Activated T-cell treated with anti-CD3 and anti-CD28 coated beads for 4 hours (primary cell): Measurements from ENCODE around the gene JCAD.
A peak's percentile ranks its signal among the peaks of the same experiment; 100 is the strongest.
"Not testable (repeated sequence)": the region's sequence is repeated elsewhere in the genome, so short reads cannot be mapped to it uniquely, and the experiment has no call there.

Experiments
- DNase-seq: peaks from one replicate; pipeline ENCODE4 v3.0.0-alpha.2; 2020

JCAD gene

DNA sequence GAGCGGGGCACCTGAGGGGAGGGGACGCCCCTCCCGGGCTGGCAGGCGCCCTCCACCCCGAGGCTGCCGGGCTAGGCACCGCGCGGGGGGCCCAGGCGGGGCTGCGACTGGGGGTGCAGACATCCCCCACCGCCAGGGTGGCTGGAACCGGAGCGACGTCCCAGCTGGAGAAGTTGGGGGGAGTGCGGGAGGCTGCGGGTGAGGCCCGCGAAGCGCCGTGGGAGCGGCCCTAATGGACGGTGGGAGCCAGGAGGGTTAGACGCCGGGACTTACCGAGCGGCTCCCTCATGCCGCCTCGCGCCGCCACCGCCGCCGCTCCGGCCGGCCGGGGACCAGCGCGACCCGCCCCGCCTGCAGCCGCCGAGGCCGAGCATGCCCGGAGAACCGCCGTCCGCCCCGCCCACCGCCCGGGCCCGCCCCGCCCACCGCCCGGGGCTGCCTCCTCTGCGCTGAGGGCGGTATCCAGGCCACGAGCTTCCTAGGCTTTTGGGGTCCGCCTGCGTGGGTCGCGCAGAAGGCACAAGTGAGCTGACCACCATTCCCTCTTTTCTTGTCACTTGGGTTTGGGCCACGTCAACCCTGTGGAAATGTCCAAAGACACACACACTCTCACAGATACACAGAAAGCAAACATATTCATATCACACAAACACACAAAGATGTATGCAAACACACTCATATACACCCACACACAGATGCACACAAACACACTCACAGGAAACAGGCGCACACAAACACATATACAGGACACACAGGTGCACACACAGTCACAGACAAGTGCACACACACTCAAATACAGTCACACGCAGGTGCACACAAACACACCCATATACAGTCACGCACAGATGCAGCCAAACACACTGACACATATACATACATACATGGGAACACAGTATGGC is at the start of gene JCAD:
JCAD (minus strand) TSS at position 378 of the 899 bp plus-strand sequence. CDS start 11,774 bp downstream, outside the sequence.
- DNase-seq: peak; percentile 35

DNA sequence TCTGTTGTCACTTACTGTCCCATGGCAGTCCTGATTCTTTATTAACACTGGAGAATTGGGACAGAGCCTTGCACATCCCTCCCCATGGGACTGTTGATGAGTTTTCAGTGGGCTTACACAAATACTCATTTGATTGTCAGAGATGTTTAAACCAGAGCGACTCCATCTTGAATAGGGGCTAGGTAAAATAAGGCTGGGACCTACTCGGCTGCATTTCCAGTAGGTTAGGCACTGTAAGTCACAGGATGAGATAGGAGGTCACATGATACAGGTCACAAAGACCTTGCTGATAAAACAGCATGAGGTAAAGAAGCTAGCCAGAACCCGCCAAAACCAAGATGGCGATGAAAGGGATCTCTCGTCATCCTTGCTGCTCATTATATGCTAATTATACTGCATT is 47.6 kb upstream of the JCAD start:
- DNase-seq: no peak

- DNase-seq: no peak
Observed at GRCh38 chr10:30103595-30104320, 44.4 kb upstream of the JCAD start.

- DNase-seq: not testable (repeated sequence)
Observed at GRCh38 chr10:30099706-30100105, 40.3 kb upstream of the JCAD start.

GRCh38 chr10:30099101-30099500 is 39.7 kb upstream of the JCAD start:
- DNase-seq: no peak

DNA sequence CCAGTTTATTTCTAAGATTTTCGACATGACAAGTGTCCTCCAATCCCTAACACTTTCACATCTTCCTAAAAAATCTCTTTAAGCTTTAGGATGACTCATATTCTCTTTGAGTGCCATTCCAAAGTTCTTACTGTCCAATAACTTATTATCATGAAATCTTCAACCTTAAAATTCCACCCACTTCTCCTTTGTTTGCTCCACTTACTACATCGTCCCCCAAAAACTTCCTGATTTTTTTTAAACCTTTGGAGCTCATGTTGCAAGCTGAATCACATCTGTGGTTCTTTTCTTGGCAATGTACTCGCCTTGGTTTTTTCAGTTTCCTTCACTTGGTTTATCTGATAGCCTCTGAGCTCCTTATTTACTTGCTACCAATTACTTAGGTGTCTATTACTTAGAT is 39.2 kb upstream of the JCAD start:
- DNase-seq: no peak

GRCh38 chr10:30096564-30096963 is 37.2 kb upstream of the JCAD start:
- no peak for DNase-seq

DNA sequence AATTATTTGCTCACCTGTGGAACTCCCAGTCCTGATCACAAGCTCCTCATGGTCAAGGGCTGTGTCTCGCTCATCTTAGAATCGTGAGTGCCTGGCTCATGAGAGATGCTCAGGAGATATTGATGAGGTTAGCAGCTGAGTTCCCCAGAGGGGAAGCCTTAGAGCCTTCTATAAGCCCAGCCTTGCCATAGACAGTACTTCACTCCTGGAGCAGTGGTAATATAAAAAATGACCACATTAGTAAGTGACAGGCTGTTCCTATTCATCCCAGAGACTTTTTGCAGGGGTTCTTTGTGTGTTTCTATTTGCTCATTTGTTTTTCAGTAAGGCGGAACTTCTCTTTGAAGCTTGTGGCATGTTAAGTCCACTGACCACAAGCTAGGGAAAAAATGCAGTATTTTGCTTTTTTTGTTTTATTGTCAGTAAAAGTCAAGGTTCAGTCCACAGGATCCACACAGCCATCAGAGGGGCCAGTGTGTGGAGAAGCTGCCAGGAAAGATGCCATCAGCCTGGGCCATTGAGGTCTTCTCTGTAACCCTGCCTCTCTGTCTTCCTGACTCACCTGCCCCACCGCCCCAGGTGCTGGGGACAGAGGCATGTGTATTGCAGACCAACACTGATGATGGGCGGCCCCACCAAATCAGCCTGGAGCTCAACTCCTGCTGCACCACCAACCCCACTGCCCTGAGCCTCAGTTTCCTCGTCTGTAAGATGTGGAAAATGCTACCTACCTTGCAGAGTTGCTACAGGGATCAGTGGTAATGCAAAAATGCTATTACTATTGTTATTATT is 36.4 kb upstream of the JCAD start:
- DNase-seq: no peak

GRCh38 chr10:30094601-30095000 is 35.2 kb upstream of the JCAD start:
- no peak for DNase-seq

GRCh38 chr10:30093303-30093950 is 34.0 kb upstream of the JCAD start:
- DNase-seq: no peak

DNA sequence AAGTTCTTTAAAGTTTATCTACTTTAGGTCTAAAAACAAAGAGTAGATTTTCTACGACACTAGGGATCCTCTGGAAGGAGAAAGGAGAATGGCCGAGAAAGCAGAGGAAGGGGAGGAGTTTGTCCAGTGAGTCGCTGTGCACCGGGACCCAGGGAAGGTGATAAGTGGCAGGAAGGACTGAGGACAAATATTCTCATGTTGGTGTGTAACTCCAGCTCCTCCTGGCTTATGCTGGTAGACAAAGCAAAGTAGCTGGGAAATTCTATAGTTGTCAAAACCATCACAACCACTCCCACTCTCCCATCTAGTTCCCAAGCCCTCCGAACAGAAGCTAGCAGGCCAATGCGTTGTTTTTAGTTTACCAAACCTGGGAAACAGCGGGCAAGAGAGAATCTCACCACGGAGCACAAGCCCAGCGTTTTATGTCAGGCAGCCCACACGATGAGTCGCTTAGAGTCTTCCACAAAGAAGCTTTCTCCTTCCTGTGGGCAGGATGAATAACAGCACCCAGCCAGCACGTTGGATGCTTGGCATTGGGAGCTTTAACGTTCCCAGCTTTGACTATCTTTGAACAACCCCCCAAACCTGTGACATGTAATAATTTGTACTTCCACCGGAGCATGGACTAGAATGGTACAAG is 32.9 kb upstream of the JCAD start:
- no peak for DNase-seq

- DNase-seq: no peak
Observed at GRCh38 chr10:30091136-30091535, 31.8 kb upstream of the JCAD start.

- no peak for DNase-seq
Observed at GRCh38 chr10:30088178-30088577, 28.8 kb upstream of the JCAD start.

GRCh38 chr10:30083934-30084333 is 24.5 kb upstream of the JCAD start:
- no peak for DNase-seq

DNA sequence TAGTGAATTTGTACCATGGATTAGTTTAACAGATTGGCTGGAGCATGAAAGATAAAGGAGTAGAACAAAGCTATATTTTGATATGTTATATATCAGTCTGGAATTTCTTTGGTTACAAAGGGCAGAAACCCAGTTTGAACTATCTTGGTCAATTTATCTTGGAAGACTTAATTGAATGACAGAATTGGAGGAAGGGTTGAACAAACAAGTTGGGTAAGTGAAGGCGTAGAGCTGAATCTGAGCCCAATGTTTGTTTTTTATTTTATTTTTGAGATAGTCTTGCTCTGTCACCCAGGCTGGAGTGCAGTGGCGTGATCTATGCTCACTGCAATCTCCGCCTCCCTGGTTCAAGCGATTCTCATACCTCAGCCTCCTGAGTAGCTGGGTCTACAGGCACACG is 21.8 kb upstream of the JCAD start:
- no peak for DNase-seq

- no peak for DNase-seq
Observed at GRCh38 chr10:30080161-30080560, 20.8 kb upstream of the JCAD start.

GRCh38 chr10:30079408-30079807 is 20.0 kb upstream of the JCAD start:
- no peak for DNase-seq

GRCh38 chr10:30075481-30075880 is 16.1 kb upstream of the JCAD start:
- no peak for DNase-seq

- DNase-seq: no peak
Observed at GRCh38 chr10:30074933-30075332, 15.5 kb upstream of the JCAD start.

GRCh38 chr10:30074090-30074489 is 14.7 kb upstream of the JCAD start:
- DNase-seq: no peak

DNA sequence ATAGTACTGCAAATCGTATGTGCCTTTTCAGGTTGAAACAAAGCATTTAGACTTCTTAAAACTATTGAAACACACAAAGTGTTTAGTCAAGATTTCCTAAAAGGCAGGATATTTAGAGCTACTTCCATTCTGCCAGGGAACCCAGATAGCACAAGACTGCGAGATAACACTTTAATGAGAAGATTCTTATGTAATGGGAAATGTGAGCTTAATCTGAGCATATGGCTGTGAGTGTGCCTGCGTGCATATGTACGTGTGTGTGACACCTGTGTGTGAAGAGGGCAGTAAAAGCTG is 14.3 kb upstream of the JCAD start:
- DNase-seq: no peak

GRCh38 chr10:30073045-30073766 is 13.8 kb upstream of the JCAD start:
- DNase-seq: no peak
